ENCODE measurements around the gene IL31RA. TPM values are rescaled to one million over a fixed set of nuclear protein-coding genes. Genes with fewer than 3 reads are reported as not detected.

The IL31RA gene
- total and polyA plus RNA-seq, 10 of the 15 experiments (the other 5 are each of a cell fraction or from before 2014, with no cell fraction given), result 0.03 to 0.31 (median 0.11) TPM; not detected in 2

GRCh38 chr5:55852503-55852902 is 1.3 kb downstream of the IL31RA start (continued):
- TF ChIP-seq SREBF1 (IDR thresholded peaks at IDR 0.05; ENCODE audit: low read length), result no peak
- TF ChIP-seq MAX (IDR thresholded peaks at IDR 0.05; ENCODE audit: low read depth, low read length), result no peak
- TF ChIP-seq BMI1 (IDR thresholded peaks at IDR 0.05; ENCODE audit: borderline replicate concordance), result no peak
- TF ChIP-seq CHD4 (IDR thresholded peaks at IDR 0.05), result no peak
- no peak for TF ChIP-seq GABPA (IDR thresholded peaks at IDR 0.05; ENCODE audit: low read depth)

GRCh38 chr5:55853041-55853670 is 2.0 kb downstream of the IL31RA start:
- H3K9me3 ChIP-seq (replicated peaks; ENCODE audit: control insufficient read depth, insufficient read depth, low read length), result no peaks in the 10 kb centered on the region
- H2AFZ ChIP-seq (ENCODE audit: control insufficient read depth, low read depth, low read length), result no peak overlapping the region
- whole genome bisulfite sequencing (ENCODE audit: insufficient coverage, insufficient replicate concordance, low lambda C conversion rate, missing lambda C conversion rate), result 36% methylated on average over 3 of the region's 3 CpGs
- H4K20me1 ChIP-seq (ENCODE audit: control insufficient read depth, insufficient read depth), result no peaks in the 10 kb centered on the region
- BruUV-seq (replicated peaks), result no TSS peak
- in situ Hi-C loops (cut with MboI), result no loop called here
- H3K9ac ChIP-seq (ENCODE audit: control insufficient read depth, insufficient read depth, low read length), result no peak overlapping the region
- POLR2A ChIA-PET, result no interaction called here
- SMC1A ChIA-PET (ENCODE audit: uncharacterized antibody, unreplicated experiment), result interaction anchor here (0.7 to 1.5 kb wide), 8 partner anchors 8 to 363 kb away, joined by 3 to 5 read pairs (median 3); no protein-coding TSS in a partner anchor
- RAD21 ChIA-PET (ENCODE audit: unreplicated experiment), result no interaction called here
- H3K27me3 ChIP-seq (replicated peaks in 1 of 2; ENCODE audit: control insufficient read depth in 2 of 2, insufficient read depth in 2 of 2, low read length in 1 of 2), result no peaks in the 10 kb centered on the region
- no peak overlapping the region for H3K4me3 ChIP-seq
- no peak overlapping the region for H3K27ac ChIP-seq (ENCODE audit: control insufficient read depth, insufficient read depth)
- FAIRE-seq, result peak; percentile 68
- ATAC-seq, result no peak
- no peaks in the 10 kb centered on the region for H3K4me1 ChIP-seq (ENCODE audit: control insufficient read depth, insufficient read depth, low read length)
- no peak overlapping the region for H3K4me2 ChIP-seq (ENCODE audit: control insufficient read depth, insufficient read depth)
- H3K79me2 ChIP-seq (ENCODE audit: control insufficient read depth, insufficient read depth, low read length), result no peaks in the 10 kb centered on the region
- no peaks in the 10 kb centered on the region for H3K36me3 ChIP-seq (ENCODE audit: control insufficient read depth in 2 of 2, insufficient read depth in 2 of 2, low read length in 1 of 2)
- CTCF ChIA-PET, result interaction anchor here (0.6 to 1.3 kb wide), 2 partner anchors 25 to 154 kb away, joined by 3 read pairs; no protein-coding TSS in a partner anchor
- intact Hi-C loops (cut with micrococcal nuclease; ENCODE audit: unreplicated experiment), result no loop called here
- no peak for DNase-seq (ENCODE audit: low read depth, low spot score)
- TF ChIP-seq EGR1 (IDR thresholded peaks at IDR 0.05; ENCODE audit: borderline replicate concordance in 1 of 2, low read depth in 2 of 2, low read length in 2 of 2), result no peak
- no peak for TF ChIP-seq IRF4 (IDR thresholded peaks at IDR 0.05; ENCODE audit: low read depth, low read length)
- TF ChIP-seq EZH2 (IDR thresholded peaks at IDR 0.05; ENCODE audit: borderline replicate concordance, control insufficient read depth, low read depth, low read length), result no peak
- TF ChIP-seq EP300 (IDR thresholded peaks at IDR 0.05; ENCODE audit: borderline replicate concordance in 1 of 2, control insufficient read depth in 1 of 2, low read depth in 2 of 2, low read length in 2 of 2), result no peak
- TF ChIP-seq BHLHE40 (IDR thresholded peaks at IDR 0.05; ENCODE audit: borderline replicate concordance in 1 of 2, low read depth in 2 of 2, low read length in 1 of 2), result no peak
- TF ChIP-seq CUX1 (IDR thresholded peaks at IDR 0.05; ENCODE audit: insufficient replicate concordance, low read depth, low read length), result no peak
- no peak for TF ChIP-seq POLR2A (IDR thresholded peaks at IDR 0.05; ENCODE audit: low read depth, low read length)
- no peak for TF ChIP-seq USF2 (IDR thresholded peaks at IDR 0.05; ENCODE audit: borderline replicate concordance, low read depth, low read length)
- no peak for TF ChIP-seq GABPA (IDR thresholded peaks at IDR 0.05; ENCODE audit: low read depth)
- TF ChIP-seq RCOR1 (conservative IDR thresholded peaks at IDR 0.05; ENCODE audit: low read depth, low read length), result no peak

Data from GM12878 (cell line).